Epithelial cell of umbilical artery (primary cell): ENCODE data around the gene PRAMEF5. TPM values are rescaled to one million over a fixed set of nuclear protein-coding genes. Genes with fewer than 3 reads are reported as not detected.

Source experiments
- total RNA-seq: library from RNA; depleted of rRNA; stranded (reverse); fragments of >200 nt; gene quantifications from 2 replicates; pipeline ENCODE4 v1.2.3, GENCODE V29; 2014

Gene PRAMEF5
- not detected in 2 replicates for total RNA-seq

DNA sequence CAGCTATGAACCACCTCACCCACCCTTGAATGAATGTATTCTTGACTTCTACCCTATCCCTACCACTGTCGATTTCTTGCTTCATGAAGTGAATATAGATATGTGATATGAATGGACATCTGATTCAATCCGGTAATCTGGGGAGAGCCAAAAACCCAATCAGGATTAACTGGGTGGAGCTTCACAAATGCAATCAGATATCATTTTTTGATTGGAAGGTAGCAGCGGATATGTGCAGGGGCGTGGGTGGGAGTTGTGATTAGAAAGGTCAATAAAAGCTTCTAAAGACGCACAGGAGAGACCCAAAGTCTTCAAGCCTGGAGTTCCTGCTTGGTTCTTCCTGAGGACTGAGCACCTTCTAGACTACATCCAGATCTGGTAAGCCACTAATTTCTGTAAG is at the start of gene PRAMEF5:
PRAMEF5 (plus strand) TSS at position 301 of the 400 bp plus-strand sequence. CDS start 5,071 bp downstream, outside the sequence.

DNA sequence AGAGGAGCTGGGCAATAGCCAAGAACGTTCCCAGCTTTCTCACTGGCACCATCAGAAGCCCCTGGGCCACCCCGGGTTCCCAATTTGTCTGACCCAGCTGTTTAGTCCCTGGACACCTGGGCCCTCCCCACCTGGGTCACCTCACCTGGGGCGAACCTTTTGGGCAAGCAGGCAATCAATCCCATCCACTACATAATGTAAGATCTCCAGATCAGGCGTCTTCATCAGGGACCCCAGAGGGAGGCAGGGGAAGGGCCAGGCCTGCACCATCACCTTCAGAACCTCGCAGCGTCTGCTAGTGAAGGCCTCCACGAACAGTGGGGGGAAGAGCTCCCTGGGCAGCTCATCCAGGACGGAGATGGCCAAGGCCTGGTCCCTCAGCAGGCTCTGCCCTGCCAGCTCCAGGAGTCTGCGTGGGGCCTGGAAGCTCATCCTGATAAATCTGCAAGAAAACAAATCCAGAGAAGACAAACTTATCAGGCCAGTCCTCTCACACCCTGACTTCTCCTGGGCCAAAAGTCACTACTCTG is 28.3 kb upstream of the PRAMEF5 start, which contains the start of gene PRAMEF18:
PRAMEF18 (minus strand) TSS at position 480 of the 530 bp plus-strand sequence; CDS start at position 432, 48 bp downstream.

DNA sequence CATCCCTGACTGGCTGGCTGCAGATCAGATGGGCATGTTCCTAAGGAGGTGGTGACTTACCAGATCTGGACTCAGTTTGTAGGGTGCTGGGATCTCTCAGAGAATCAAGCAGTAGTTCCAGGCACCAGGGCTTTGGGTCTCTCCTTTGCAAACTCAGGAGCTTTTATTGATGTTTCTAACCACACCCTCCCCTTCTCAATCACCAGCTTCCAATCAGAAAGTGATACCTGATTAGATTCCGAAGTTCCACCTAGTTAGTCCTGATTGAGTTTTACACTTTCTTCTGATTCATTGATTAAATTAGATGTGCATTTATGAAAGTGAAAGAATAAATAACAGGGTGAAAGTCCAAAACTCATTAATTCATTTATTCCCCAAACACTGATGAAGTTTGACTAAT is 31.0 kb downstream of the PRAMEF5 start, which contains the start of gene PRAMEF8:
PRAMEF8 (minus strand) TSS at position 101 of the 400 bp plus-strand sequence. CDS start 1,046 bp downstream, outside the sequence.

DNA sequence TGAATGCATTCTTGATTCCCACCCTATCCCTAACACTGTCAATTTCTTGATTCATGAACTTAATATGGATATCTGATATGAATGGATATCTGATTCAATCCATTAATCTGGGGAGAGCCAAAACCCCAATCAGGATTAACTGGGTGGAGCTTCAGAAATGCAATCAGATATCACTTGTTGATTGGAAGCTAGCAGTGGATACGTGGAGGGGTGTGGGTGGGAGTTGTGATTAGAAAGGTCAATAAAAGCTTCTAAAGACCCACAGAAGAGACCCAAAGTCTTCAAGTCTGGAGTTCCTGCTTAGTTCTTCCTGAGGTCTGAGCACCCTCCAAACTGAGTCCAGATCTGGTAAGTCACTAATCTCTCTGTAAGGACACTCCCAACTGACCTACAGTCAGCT is 49.2 kb downstream of the PRAMEF5 start, which contains the start of gene PRAMEF33:
PRAMEF33 (plus strand) TSS at position 301 of the 400 bp plus-strand sequence. CDS start 2,416 bp downstream, outside the sequence.

Other genes starting within 250 kb of the PRAMEF5 start
- gene PRAMEF27, start 197.6 kb upstream of the PRAMEF5 start, total RNA-seq: not detected in 2 replicates
- not detected in 2 replicates for gene HNRNPCL3, start 193.4 kb upstream of the PRAMEF5 start, total RNA-seq
- not detected in 2 replicates for gene PRAMEF25, start 183.4 kb upstream of the PRAMEF5 start, total RNA-seq
- not detected in 2 replicates for gene HNRNPCL2, start 137.3 kb upstream of the PRAMEF5 start, total RNA-seq
- not detected in 2 replicates for gene PRAMEF26, start 98.2 kb upstream of the PRAMEF5 start, total RNA-seq
- not detected in 2 replicates for gene HNRNPCL4, start 88.6 kb upstream of the PRAMEF5 start, total RNA-seq
- not detected in 2 replicates for gene PRAMEF9, start 82.3 kb upstream of the PRAMEF5 start, total RNA-seq
- not detected in 2 replicates for gene PRAMEF13, start 52.8 kb upstream of the PRAMEF5 start, total RNA-seq
- gene PRAMEF18, start 28.0 kb upstream of the PRAMEF5 start, total RNA-seq: not detected in 2 replicates
- not detected in 2 replicates for gene PRAMEF8, start 30.9 kb downstream of the PRAMEF5 start, total RNA-seq
- gene PRAMEF33, start 49.3 kb downstream of the PRAMEF5 start, total RNA-seq: not detected in 2 replicates
- not detected in 2 replicates for gene PRAMEF15, start 61.4 kb downstream of the PRAMEF5 start, total RNA-seq
- not detected in 2 replicates for gene PRAMEF14, start 92.9 kb downstream of the PRAMEF5 start, total RNA-seq
- not detected in 2 replicates for gene PRAMEF19, start 117.7 kb downstream of the PRAMEF5 start, total RNA-seq
- gene PRAMEF17, start 135.4 kb downstream of the PRAMEF5 start, total RNA-seq: not detected in 2 replicates
- not detected in 2 replicates for gene PRAMEF20, start 156.3 kb downstream of the PRAMEF5 start, total RNA-seq